Fibroblast of villous mesenchyme (primary cell): ENCODE results near the gene WDR18. TPM values are rescaled to one million over a fixed set of nuclear protein-coding genes. Genes with fewer than 3 reads are reported as not detected.
A peak's percentile ranks its signal among the peaks of the same experiment; 100 is the strongest.

Experiments used
- DNase-seq: peaks from one replicate; pipeline ENCODE4 v3.0.0-alpha.2; 2010; ENCODE audit warnings: low read depth
- H3K4me3 ChIP-seq: 2 replicates; pipeline ENCODE4 v1.5.1; 2011; ENCODE audit warnings: low read depth, mild to moderate bottlenecking, low read length
- CTCF ChIP-seq: IDR thresholded peaks from 2 replicates; pipeline ENCODE4 v1.5.1; 2012; ENCODE audit warnings: low read depth, mild to moderate bottlenecking, low read length; ENCODE audit not compliant: insufficient read depth
- total RNA-seq: library from RNA; depleted of rRNA; stranded (reverse); fragments of >200 nt; gene quantifications from 2 replicates; pipeline ENCODE4 v1.2.3, GENCODE V29; 2012

Gene WDR18
- total RNA-seq, 1 donor = 49.7 TPM

DNA sequence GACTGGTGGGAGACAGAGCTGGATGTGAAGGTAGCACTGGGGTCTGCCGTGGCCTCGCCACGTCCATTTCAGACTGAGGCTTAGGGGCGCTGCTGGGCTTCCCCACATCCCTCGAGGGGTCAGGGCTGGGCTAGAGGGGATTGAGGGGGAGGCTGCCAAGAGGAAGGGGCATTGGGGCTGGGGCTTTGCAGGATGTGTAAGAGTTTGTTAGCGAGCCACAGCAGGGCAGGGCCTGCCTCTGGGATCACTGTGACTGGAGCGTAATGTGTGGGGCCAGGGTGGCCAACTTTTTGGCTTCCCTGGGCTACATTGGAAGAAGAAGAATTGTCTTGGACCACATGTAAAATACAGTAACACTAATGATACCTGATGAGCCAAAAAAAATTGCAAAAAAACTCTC is 44.2 kb upstream of the WDR18 start:
- no peak for TF ChIP-seq CTCF
- DNase-seq = no peak
- H3K4me3 ChIP-seq = no peak overlapping the region

DNA sequence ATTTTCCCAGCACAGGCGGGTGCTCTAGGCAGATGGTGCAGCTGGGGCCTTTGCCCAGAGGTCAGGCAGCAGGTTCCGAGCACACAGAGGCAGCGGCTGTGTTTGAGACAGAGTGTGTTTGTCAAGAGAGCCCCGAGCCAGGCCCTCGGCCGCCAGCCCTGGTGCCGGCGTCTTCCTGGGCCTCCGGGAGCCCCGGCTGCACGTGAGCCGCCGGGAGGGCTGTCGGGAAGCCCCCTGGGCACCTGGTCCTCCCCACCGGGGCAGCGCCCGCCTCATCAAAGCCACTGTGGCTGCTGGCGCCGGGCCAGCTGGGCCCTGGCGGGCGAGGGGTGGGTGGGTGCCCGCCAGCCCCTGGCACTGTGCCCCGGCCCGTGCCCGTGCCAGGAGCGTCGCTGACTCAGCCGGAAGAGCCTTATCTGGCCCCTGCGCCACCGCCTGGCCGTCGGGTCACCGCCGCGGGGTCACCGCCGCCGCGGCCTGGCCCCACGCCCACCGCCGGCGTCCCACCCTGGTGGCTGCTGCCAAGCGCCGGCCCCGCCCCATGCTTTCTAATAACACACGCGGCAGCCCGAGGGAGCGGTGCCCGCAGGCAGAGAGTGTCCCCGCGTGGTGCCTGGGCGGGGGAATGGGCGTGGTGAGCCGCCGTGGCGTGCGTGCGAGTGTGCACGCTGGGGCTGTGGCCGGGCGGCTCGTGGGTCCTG is 43.4 kb upstream of the WDR18 start:
- TF ChIP-seq CTCF = no peak
- peak; percentile 86 for DNase-seq
- peak overlapping the region; percentile 12 for H3K4me3 ChIP-seq

DNA sequence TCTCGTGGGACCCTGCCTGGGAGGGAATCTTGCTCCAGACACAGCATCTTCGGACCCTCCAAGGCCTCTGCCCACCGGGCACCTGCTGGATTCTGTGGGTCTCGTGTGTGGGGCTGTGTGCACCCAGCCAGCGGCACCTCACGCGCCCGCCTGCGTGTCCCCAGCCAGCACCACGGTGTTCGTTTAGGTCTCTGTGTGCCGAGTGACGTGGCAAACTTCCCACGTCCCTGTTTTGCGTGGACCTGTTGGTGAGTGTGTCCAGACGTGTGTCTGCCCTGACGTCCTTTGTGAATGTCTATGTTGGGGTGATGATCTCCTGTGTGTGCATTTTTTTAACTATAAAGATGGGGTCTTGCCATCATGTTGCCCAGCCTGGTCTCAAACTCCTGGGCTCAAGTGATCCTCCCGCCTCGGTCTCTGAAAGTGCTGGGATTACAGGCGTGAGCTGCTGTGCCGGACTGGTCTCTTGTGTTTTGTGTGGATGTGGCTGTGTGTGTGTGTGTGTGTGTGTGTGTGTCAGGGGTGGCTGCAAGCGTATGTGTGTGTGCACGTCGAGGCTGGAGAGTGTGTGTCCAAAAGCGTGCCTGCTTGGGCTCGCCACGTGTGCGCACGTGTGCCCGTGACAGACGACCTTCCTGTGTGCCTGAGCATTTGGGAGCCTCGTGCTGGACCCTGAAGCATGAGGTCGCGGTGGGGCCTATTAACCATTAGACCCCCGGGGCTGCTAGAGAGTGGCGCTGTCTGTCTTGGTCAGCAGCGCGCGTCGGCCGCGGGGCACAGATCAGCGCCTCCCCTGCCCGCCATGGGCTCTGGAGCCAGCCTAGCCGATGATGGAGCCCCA is 42.6 kb upstream of the WDR18 start:
- no peak for DNase-seq
- TF ChIP-seq CTCF = no peak
- peak overlapping the region; percentile 1 for H3K4me3 ChIP-seq

DNA sequence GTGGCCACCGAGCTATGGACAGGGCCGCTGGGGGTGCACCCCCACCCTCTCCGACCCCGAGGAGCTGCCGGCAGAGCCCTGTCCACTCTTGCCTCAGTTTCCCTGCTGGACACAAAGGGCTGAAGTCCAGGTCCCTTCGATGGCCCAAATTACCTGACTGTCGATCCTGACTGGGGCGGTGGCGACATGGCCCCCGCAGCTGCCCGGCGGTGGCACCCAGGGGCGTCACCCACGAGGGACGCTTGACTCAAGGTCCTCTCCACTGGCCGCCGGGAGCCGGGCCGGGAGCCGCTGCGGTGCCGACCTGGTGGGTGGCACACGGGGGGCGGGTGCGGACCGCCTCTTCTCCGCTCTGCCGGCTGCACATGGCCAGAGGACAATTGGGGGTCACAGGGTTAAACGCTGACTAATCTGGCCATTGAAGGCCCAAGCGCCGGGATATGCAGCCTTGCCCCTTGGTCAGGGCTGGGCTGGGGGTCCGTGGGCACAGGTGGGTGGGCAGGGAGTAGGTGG is 42.0 kb upstream of the WDR18 start:
- DNase-seq = no peak
- TF ChIP-seq CTCF = no peak
- H3K4me3 ChIP-seq = no peak overlapping the region

DNA sequence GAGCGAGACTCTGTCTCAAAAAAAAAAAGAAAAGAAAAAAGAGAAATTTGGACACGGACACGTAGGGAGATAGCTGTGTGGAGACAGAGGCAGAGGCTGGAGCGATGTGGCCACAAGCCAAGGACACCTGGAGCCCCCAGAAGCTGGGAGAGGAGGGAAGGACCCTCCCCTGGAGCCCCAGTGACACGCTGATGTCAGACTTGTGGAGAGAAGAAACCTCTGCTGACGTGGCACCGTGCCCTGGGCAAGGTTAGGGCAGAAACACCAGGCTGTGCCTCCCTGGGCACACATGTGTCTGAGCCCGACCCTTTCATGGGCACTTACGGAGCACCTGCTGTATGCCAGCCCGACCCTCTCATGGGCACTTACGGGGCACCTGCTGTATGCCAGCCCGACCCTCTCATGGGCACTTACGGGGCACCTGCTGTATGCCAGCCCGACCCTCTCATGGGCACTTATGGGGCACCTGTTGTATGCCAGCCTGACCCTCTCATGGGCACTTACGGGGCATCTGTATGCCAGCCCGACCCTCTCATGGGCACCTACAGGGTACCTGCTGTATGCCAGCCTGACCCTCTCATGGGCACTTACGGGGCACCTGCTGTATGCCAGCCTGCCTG is 40.5 kb upstream of the WDR18 start:
- TF ChIP-seq CTCF = no peak
- no peak overlapping the region for H3K4me3 ChIP-seq
- DNase-seq = no peak

GRCh38 chr19:944171-944567 is 40.0 kb upstream of the WDR18 start:
- no peak for TF ChIP-seq CTCF
- peak; percentile 96 for DNase-seq
- H3K4me3 ChIP-seq = no peak overlapping the region
